Sigmoid colon (tissue), 7 donors: ENCODE measurements around the gene MYL5. TPM values are rescaled to one million over a fixed set of nuclear protein-coding genes. Genes with fewer than 3 reads are reported as not detected.

Source experiments
- DNase-seq: peaks from one replicate; pipeline ENCODE4 v3.0.0-alpha.2; 2019
- H3K27ac ChIP-seq, 4 donors: fragments of 200-600 bp; sonication (generic); one replicate each; pipeline ENCODE4 v1.5.1; 2016 to 2019; ENCODE audit warnings: mild to moderate bottlenecking in 1 of 4
- H3K27me3 ChIP-seq, 3 donors: fragments of 200-600 bp; sonication (generic); one replicate each; pipeline ENCODE4 v1.5.1; 2019; ENCODE audit warnings: mild to moderate bottlenecking in 1 of 3
- H3K36me3 ChIP-seq, 4 donors: fragments of 200-600 bp; sonication (generic); one replicate each; pipeline ENCODE4 v1.5.1; 2016 to 2019
- H3K4me1 ChIP-seq, 4 donors: fragments of 200-600 bp; sonication (generic); one replicate each; pipeline ENCODE4 v1.5.1; 2017 to 2019
- H3K4me3 ChIP-seq, 4 donors: fragments of 200-600 bp; sonication (generic); one replicate each; pipeline ENCODE4 v1.5.1; 2017 to 2019; ENCODE audit warnings: mild to moderate bottlenecking in 2 of 4, moderate library complexity in 1 of 4
- H3K9me3 ChIP-seq, 4 donors: fragments of 200-600 bp in 3 of 4; sonication (generic) in 3 of 4; one replicate each; pipeline versions ENCODE4 v1.5.1 to v1.6.1; 2013 to 2019
- EP300 ChIP-seq, 4 donors: sonication (generic); formaldehyde crosslinking; IDR thresholded peaks; one replicate each; pipeline ENCODE4 v1.6.1; 2017; ENCODE audit warnings: antibody characterized with exemption in 4 of 4
- POLR2A ChIP-seq, 2 donors: fragments of 450-650 bp; IDR thresholded peaks; one replicate each; pipeline ENCODE4 v1.6.1; 2016; ENCODE audit warnings: antibody characterized with exemption in 2 of 2, mild to moderate bottlenecking in 2 of 2, moderate library complexity in 2 of 2
- POLR2AphosphoS5 ChIP-seq, 4 donors: sonication (generic); formaldehyde crosslinking; IDR thresholded peaks; one replicate each; pipeline ENCODE4 v1.6.1; 2017; ENCODE audit warnings: antibody characterized with exemption in 4 of 4
- WGBS, 2 donors: extraction: QIAGEN DNeasy Blood & Tissue Kit; methylation state at CpG; one replicate each; pipeline ENCODE4 v1.1.7; 2013; 5-methylcytosine and 5-hydroxymethylcytosine counted together
- intact Hi-C: fragments of 100-400 bp; cut with DNase I; formaldehyde crosslinking; loops from one replicate; pipeline ENCODE4 v1.15.1; 2023
- polyA plus RNA-seq, 3 donors: library from polyadenylated mRNA; stranded (reverse); fragments of 200-250 nt; gene quantifications; one replicate each; pipeline ENCODE4 v1.2.3, GENCODE V29; 2013
- total RNA-seq, 4 donors: library from RNA; depleted of rRNA; stranded (reverse); fragments of >200 nt; gene quantifications; one replicate each; pipeline ENCODE4 v1.1.0, GENCODE V29; 2016
- TF ChIP-seq, protein P1 (sequence below), 4 experiments: fragments of 450-650 bp in 3 of 4; fragments of 200-600 bp in 1 of 4; IDR thresholded peaks; one replicate each; pipeline ENCODE4 v1.5.1; 2016 to 2019; ENCODE audit warnings: antibody characterized with exemption in 4 of 4, mild to moderate bottlenecking in 3 of 4, moderate library complexity in 2 of 4
- donor health status: healthy with polysubstance abuse.
- donor health status: Bipolar disorder and iron deficiency.
- donor health status: healthy.

Gene MYL5
- total and polyA plus RNA-seq, 7 donors = 5.7 to 29.7 (median 11.7) TPM

DNA sequence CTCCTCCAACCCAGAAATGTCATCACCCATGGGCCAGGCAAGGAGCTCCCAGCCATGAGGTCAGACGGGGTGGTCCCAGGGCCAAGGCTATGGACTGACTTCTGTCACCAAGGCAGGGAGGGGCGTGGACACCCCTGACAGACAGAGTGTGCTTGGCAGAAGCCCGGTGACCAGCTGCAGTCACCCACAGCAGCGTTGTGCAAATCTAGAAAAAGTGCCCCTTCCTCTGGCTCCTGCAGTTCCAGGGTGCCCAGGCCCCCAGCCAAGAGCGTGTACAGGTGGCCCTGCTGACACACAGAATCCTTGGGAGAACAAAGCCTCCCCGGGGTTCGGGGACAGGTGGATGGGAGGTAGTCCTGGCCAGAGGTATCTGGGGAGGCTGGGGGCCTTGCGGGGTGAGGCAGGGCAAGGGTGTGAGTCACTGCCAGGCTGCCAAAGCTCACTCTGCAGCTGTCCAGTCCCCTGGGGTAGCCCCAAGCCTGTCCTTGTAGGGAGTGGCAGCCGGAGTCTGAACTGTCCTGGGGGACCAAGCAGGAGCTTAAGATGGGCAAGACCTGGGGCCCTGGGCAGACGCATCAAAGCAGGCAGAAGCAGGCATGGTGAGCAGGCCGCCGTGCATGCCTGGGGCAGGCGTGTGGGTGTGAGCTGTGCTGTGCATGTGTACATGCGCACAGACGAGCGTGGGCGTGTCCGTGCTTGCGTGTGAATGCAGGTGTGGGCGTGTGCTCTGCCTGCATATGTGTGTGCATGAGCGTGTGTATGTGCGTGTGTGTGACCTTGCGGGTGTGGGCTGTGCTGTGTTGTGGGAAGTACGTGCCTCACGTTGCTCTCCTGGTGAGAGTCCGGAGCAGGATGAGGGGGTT, 3.3 kb downstream of the MYL5 start:
- H3K4me1 ChIP-seq = peaks cover 0 to 38% (median 27%) of the 10 kb centered on the region in 4 donors
- peaks cover 8 to 43% (median 33%) of the 10 kb centered on the region in 3 donors for H3K27me3 ChIP-seq
- intact Hi-C loops = loop anchor here (10.0 kb wide), 2 partner anchors 183 to 257 kb away; partner anchors contain the start of genes GAK, PIGG, TMEM175 and ZNF721
- TF ChIP-seq POLR2A (IDR thresholded peaks at IDR 0.05) (no peak), POLR2AphosphoS5 (IDR thresholded peaks at IDR 0.05) (no peak), EP300 (IDR thresholded peaks at IDR 0.05) (no peak)
- TF ChIP-seq, protein P1, sequence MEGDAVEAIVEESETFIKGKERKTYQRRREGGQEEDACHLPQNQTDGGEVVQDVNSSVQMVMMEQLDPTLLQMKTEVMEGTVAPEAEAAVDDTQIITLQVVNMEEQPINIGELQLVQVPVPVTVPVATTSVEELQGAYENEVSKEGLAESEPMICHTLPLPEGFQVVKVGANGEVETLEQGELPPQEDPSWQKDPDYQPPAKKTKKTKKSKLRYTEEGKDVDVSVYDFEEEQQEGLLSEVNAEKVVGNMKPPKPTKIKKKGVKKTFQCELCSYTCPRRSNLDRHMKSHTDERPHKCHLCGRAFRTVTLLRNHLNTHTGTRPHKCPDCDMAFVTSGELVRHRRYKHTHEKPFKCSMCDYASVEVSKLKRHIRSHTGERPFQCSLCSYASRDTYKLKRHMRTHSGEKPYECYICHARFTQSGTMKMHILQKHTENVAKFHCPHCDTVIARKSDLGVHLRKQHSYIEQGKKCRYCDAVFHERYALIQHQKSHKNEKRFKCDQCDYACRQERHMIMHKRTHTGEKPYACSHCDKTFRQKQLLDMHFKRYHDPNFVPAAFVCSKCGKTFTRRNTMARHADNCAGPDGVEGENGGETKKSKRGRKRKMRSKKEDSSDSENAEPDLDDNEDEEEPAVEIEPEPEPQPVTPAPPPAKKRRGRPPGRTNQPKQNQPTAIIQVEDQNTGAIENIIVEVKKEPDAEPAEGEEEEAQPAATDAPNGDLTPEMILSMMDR (IDR thresholded peaks at IDR 0.05) = no peak
- no peak overlapping the region for H3K4me3 ChIP-seq
- 25 to 68% methylated on average over 26 of the region's 26 CpGs for WGBS, 2 donors
- no peak overlapping the region for H3K27ac ChIP-seq
- H3K36me3 ChIP-seq = peaks cover 0 to 3% (median 0%) of the 10 kb centered on the region in 4 donors
- no peak for DNase-seq
- H3K9me3 ChIP-seq = no peaks in the 10 kb centered on the region

GRCh38 chr4:678331-679103, 4.2 kb downstream of the MYL5 start:
- Histone ChIP-seq H3K4me3 (no peak overlapping the region), H3K36me3 (no peaks in the 10 kb centered on the region), H3K27ac (no peak overlapping the region), H3K4me1 (peaks cover 0 to 29% (median 19%) of the 10 kb centered on the region in 4 donors), H3K27me3 (peaks cover 8 to 51% (median 33%) of the 10 kb centered on the region in 3 donors), H3K9me3 (no peaks in the 10 kb centered on the region)
- WGBS, 2 donors = 49 to 78% methylated on average over 14 of the region's 14 CpGs
- TF ChIP-seq, protein P1 (IDR thresholded peaks at IDR 0.05) = no peak
- TF ChIP-seq POLR2AphosphoS5 (IDR thresholded peaks at IDR 0.05) (no peak), EP300 (IDR thresholded peaks at IDR 0.05) (no peak)
- no peak for DNase-seq
- intact Hi-C loops = loop anchor here (10.0 kb wide), 2 partner anchors 184 to 256 kb away; partner anchors contain the start of genes GAK, PIGG, TMEM175 and ZNF721

DNA sequence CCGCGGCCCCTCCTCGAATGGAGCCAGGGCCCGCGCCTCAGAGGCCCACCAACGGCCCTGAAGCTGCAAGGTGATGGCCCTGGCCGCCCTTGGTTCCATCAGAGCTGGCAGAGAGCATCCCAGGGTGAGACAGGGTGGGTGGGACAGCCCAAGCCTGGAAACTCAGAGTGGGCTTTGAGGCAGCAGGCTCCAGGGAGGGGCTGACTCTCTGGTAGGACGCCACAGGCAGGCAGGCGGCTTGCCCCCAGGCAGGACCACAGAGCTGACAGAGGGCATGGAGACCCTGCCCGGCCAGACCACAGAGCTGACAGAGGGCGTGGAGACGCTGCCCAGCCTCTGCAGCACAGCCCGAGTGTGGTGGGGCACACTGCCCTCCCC, 4.8 kb downstream of the MYL5 start:
- no peak overlapping the region for H3K27ac ChIP-seq
- H3K9me3 ChIP-seq = no peaks in the 10 kb centered on the region
- peaks cover 8 to 55% (median 33%) of the 10 kb centered on the region in 3 donors for H3K27me3 ChIP-seq
- no peak overlapping the region for H3K4me3 ChIP-seq
- H3K4me1 ChIP-seq = peaks cover 0 to 31% (median 18%) of the 10 kb centered on the region in 4 donors
- TF ChIP-seq POLR2A (IDR thresholded peaks at IDR 0.05) = no peak
- TF ChIP-seq, protein P1 (IDR thresholded peaks at IDR 0.05) = no peak
- no peak for TF ChIP-seq POLR2AphosphoS5 (IDR thresholded peaks at IDR 0.05)
- TF ChIP-seq EP300 (IDR thresholded peaks at IDR 0.05) = no peak
- WGBS, 2 donors = 79 to 89% methylated on average over 13 of the region's 13 CpGs
- no peaks in the 10 kb centered on the region for H3K36me3 ChIP-seq
- intact Hi-C loops = loop anchor here (10.0 kb wide), 2 partner anchors 184 to 256 kb away; partner anchors contain the start of genes GAK, PIGG, TMEM175 and ZNF721
- DNase-seq = no peak

DNA sequence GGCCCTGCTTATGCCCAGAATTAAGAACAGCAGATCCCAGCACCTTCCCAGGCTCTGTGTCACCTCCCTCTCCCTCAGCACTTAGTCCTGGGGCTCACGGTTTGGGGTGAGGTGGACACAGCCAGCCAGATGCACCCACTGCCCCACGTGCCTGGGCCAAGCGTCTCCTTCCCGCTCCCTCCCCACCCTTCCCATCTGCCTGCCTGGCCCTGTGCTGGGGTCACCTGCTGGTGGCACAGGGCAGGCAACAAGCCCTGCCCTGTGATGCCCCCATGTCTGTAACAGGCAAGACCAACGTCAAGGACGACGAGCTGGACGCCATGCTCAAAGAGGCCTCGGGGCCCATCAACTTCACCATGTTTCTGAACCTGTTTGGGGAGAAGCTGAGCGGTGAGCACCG, 5.3 kb downstream of the MYL5 start:
- H3K4me1 ChIP-seq = peaks cover 0 to 33% (median 18%) of the 10 kb centered on the region in 4 donors
- peaks cover 8 to 55% (median 33%) of the 10 kb centered on the region in 3 donors for H3K27me3 ChIP-seq
- WGBS, 2 donors = 70 to 89% methylated on average over 11 of the region's 11 CpGs
- H3K27ac ChIP-seq = no peak overlapping the region
- H3K9me3 ChIP-seq = no peaks in the 10 kb centered on the region
- no peak overlapping the region for H3K4me3 ChIP-seq
- intact Hi-C loops = loop anchor here (10.0 kb wide), 2 partner anchors 185 to 255 kb away; partner anchors contain the start of genes GAK, PIGG, TMEM175 and ZNF721
- DNase-seq = no peak
- TF ChIP-seq POLR2AphosphoS5 (IDR thresholded peaks at IDR 0.05) (no peak), POLR2A (IDR thresholded peaks at IDR 0.05) (no peak), EP300 (IDR thresholded peaks at IDR 0.05) (no peak)
- TF ChIP-seq, protein P1 (IDR thresholded peaks at IDR 0.05) = no peak
- H3K36me3 ChIP-seq = no peaks in the 10 kb centered on the region
